T-helper 1 cell (primary cell): ENCODE data around the gene SP2.
"Not testable (repeated sequence)": the region's sequence is repeated elsewhere in the genome, so short reads cannot be mapped to it uniquely, and the experiment has no call there.

Experiments used
- DNase-seq, 5 donors: peaks; one replicate each; pipeline ENCODE4 v3.0.0-alpha.2; 2012 to 2020

The SP2 gene

GRCh38 chr17:47894498-47895346, 1.3 kb upstream of the SP2 start:
- no peak for DNase-seq

GRCh38 chr17:47895347-47895855, 635 bp upstream of the SP2 start:
- no peak for DNase-seq

- DNase-seq = no peak
Measured at GRCh38 chr17:47896672-47897490, 845 bp downstream of the SP2 start.

- no peak for DNase-seq
Measured at GRCh38 chr17:47897561-47897960, 1.5 kb downstream of the SP2 start.

GRCh38 chr17:47898241-47898640, 2.2 kb downstream of the SP2 start:
- no peak for DNase-seq

- DNase-seq = no peak
Measured at GRCh38 chr17:47899643-47900042, 3.6 kb downstream of the SP2 start.

- no peak for DNase-seq
Measured at GRCh38 chr17:47901423-47901822, 5.4 kb downstream of the SP2 start.

GRCh38 chr17:47902039-47902744, 6.2 kb downstream of the SP2 start:
- no peak for DNase-seq

GRCh38 chr17:47905221-47905733, 9.2 kb downstream of the SP2 start:
- DNase-seq = no peak

GRCh38 chr17:47906443-47906842, 10.4 kb downstream of the SP2 start:
- DNase-seq = no peak

- DNase-seq = no peak
Measured at GRCh38 chr17:47907932-47908562, 12.0 kb downstream of the SP2 start.

GRCh38 chr17:47913050-47913449, 17.0 kb downstream of the SP2 start:
- DNase-seq = no peak

- DNase-seq = no peak
Measured at GRCh38 chr17:47914306-47914948, 18.4 kb downstream of the SP2 start.

GRCh38 chr17:47915776-47916398, 19.9 kb downstream of the SP2 start:
- DNase-seq = no peak

GRCh38 chr17:47916489-47917208, 20.6 kb downstream of the SP2 start:
- no peak for DNase-seq

GRCh38 chr17:47917581-47917980, 21.5 kb downstream of the SP2 start:
- DNase-seq = no peak

- DNase-seq = no peak
Measured at GRCh38 chr17:47918006-47918405, 22.0 kb downstream of the SP2 start.

GRCh38 chr17:47918991-47919390, 23.0 kb downstream of the SP2 start:
- DNase-seq = no peak

- DNase-seq = not testable (repeated sequence)
Measured at GRCh38 chr17:47919889-47920288, 23.9 kb downstream of the SP2 start.
